ENCODE measurements around the gene RITA1. TPM values are rescaled to one million over a fixed set of nuclear protein-coding genes. Genes with fewer than 3 reads are reported as not detected.

Gene RITA1
- total RNA-seq (10 to 100 TPM in 2 of 5 donors, 1 to 10 TPM in 3; 4.1 to 19.2 (median 5.0) TPM), polyA plus RNA-seq (10 to 100 TPM in 2 of 3 donors, 1 to 10 TPM in 1; 8.4 to 14.3 (median 11.5) TPM)
- long read RNA-seq, donor 1, partial matches to known transcripts: 0 of 2 reads
- long read RNA-seq, donor 1, other reads (novel, unspliced or antisense): 0 of 2 reads
- long read RNA-seq, donor 2, partial matches to known transcripts: 0 of 2 reads
- long read RNA-seq, donor 2, other reads (novel, unspliced or antisense): 0 of 2 reads
- long read RNA-seq, donor 3, partial matches to known transcripts: 0 of 4 reads
- long read RNA-seq, donor 3, other reads (novel, unspliced or antisense): 0 of 4 reads
- long read RNA-seq, donor 4: 0 reads
- long read RNA-seq, donor 5, transcript RITA1-201 (4 exons, 2,053 nt): major isoform, 7 of 8 reads
- long read RNA-seq, donor 5, partial matches to known transcripts: 0 of 8 reads
- long read RNA-seq, donor 5, other reads (novel, unspliced or antisense): 0 of 8 reads
- long read RNA-seq, donor 6, transcript RITA1-201 (4 exons, 2,053 nt): major isoform, 12 of 12 reads
- long read RNA-seq, donor 6, partial matches to known transcripts: 0 of 12 reads
- long read RNA-seq, donor 6, other reads (novel, unspliced or antisense): 0 of 12 reads
- long read RNA-seq, donor 7, partial matches to known transcripts: 0 of 3 reads
- long read RNA-seq, donor 7, other reads (novel, unspliced or antisense): 0 of 3 reads
- long read RNA-seq, donor 8, partial matches to known transcripts: 0 of 1 reads
- long read RNA-seq, donor 8, other reads (novel, unspliced or antisense): 0 of 1 reads
- long read RNA-seq, donor 9, partial matches to known transcripts: 0 of 3 reads
- long read RNA-seq, donor 9, other reads (novel, unspliced or antisense): 0 of 3 reads
- long read RNA-seq, donor 10: 0 reads

- peak in 1 of 3 donors; percentile 27 for TF ChIP-seq POLR2AphosphoS5 (IDR thresholded peaks at IDR 0.05)
- no peak for TF ChIP-seq CTCF (IDR thresholded peaks at IDR 0.05)
- peak; percentile 86 to 93 for DNase-seq
- intact Hi-C loops (cut with DNase I; ENCODE audit: low total_unique reads): no loop called here
- H3K4me1 ChIP-seq: peaks cover 24 to 54% (median 31%) of the 10 kb centered on the region in 4 donors
- peak within 1 kb of the TSS; percentile 93 to 98 (median 96) for H3K27ac ChIP-seq
- H3K36me3 ChIP-seq: peaks cover 5 to 36% (median 24%) of the 10 kb centered on the region in 4 donors
- WGBS, 5 donors: 0 to 1% (median 0%) methylated on average over 28 to 89 of the region's 89 CpGs
- no peaks in the 10 kb centered on the region for H3K27me3 ChIP-seq
- no peaks in the 10 kb centered on the region for H3K9me3 ChIP-seq
- H3K4me3 ChIP-seq: peak within 1 kb of the TSS; percentile 67 to 97 (median 86)
Measured at GRCh38 chr12:113185180-113186032, at the start of gene RITA1, which contains the start of gene DDX54. Gene RITA1 (plus strand): TSS chr12:113185721. CDS start chr12:113186747, 1,026 bp downstream. Gene DDX54 (minus strand): TSS chr12:113185478. CDS start chr12:113185451, 27 bp downstream.

DNA sequence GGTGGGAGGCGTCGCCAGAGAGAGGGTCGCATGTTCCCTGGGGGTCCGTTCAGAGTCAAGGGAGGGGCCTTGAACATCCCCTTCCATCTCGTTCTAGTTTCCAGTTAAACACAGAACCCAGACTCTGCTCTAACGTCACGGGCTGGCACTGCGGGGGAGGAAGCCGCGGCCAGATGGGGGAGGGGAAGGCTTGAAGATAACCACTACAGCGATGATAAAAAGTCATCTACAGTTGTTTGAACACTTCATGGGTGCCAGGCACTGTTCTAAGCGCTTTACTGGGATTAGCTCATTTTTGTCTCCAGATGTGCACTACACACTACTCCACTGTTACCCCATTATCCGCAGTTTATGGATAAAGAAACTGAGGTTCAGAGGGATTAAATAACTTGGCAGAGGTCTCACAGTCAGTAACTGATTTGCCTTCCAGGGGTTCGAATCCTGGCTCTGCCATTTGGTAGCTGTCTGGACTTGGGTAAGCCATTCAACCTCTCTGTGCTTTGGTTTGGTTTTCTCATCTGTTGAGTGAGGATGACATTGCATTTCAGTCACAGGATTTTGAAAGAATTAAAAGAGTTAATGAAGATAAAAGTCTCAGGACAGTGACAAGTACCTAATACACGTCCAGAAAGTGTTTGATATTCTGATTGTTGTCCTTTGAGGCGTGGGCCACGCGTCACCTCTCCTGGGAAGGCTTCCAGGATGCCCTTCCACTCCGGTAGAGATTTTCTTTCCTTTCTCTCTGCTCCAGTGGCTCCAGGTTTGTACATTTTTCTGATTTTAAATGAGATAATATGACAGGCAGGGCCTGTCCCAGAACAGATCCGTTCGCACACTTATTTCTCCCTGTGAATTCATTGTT, 49.2 kb upstream of the RITA1 start:
- WGBS, 5 donors: 16 to 25% (median 17%) methylated on average over 21 of the region's 21 CpGs
- no peak for TF ChIP-seq CTCF (IDR thresholded peaks at IDR 0.05)
- TF ChIP-seq POLR2A (IDR thresholded peaks at IDR 0.05): no peak
- no peak for TF ChIP-seq POLR2AphosphoS5 (IDR thresholded peaks at IDR 0.05)
- TF ChIP-seq EP300 (IDR thresholded peaks at IDR 0.05): no peak
- intact Hi-C loops (cut with DNase I; ENCODE audit: low total_unique reads): no loop called here
- Histone ChIP-seq H3K27ac (peak overlapping the region; percentile 52 to 91 (median 74)), H3K4me1 (peaks cover 0 to 16% (median 13%) of the 10 kb centered on the region in 4 donors), H3K9me3 (no peaks in the 10 kb centered on the region), H3K36me3 (no peaks in the 10 kb centered on the region), H3K4me3 (peak overlapping the region; percentile 20 to 52 (median 41)), H3K27me3 (peaks cover 7 to 58% (median 20%) of the 10 kb centered on the region in 3 donors)
- peak; percentile 50 to 77 for DNase-seq

DNA sequence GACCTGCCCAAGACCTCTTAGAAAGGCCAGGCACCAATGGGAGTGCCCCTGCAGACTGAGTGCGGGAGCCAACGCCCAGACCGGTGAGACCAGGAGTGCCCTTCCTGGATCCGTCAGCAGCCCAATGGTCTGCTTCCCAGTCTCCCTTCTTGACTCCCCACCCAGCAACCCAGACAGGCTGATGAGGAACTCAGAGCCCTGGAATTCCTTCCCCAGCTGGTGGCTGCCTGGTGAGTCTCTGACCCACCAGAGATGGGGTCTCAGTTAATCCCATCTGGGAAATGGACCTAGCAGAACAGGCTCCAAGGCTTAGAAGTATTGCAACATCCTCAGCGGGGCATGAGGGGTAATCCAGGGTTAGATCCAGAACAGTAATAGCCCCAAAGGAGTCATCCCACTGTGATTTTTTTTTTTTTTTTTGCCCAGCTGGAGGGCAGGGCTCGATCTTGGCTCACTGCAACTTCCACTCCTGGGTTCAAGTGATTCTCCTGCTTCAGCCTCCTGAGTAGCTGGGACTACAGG, 48.5 kb upstream of the RITA1 start:
- Histone ChIP-seq H3K4me1 (peaks cover 2 to 21% (median 13%) of the 10 kb centered on the region in 4 donors), H3K27me3 (peaks cover 7 to 54% (median 20%) of the 10 kb centered on the region in 3 donors), H3K9me3 (no peaks in the 10 kb centered on the region), H3K27ac (peak overlapping the region; percentile 52 to 91 (median 74)), H3K36me3 (no peaks in the 10 kb centered on the region), H3K4me3 (no peak overlapping the region)
- intact Hi-C loops (cut with DNase I; ENCODE audit: low total_unique reads): no loop called here
- peak; percentile 74 to 86 for DNase-seq
- WGBS, 5 donors: 43 to 65% (median 49%) methylated on average over 6 of the region's 6 CpGs
- TF ChIP-seq EP300 (IDR thresholded peaks at IDR 0.05) (no peak), POLR2AphosphoS5 (IDR thresholded peaks at IDR 0.05) (peak in 2 of 3 donors; percentile 42 to 53), POLR2A (IDR thresholded peaks at IDR 0.05) (no peak)
